ENCODE data around the gene BCAP31.

BCAP31 gene

GRCh38 chrX:153651540-153652079 lies 72.6 kb downstream of the BCAP31 start:
- Histone ChIP-seq H3K4me1 (ENCODE audit: control insufficient read depth, insufficient read depth, low read length) (no peaks in the 10 kb centered on the region), H3K4me3 (ENCODE audit: low read depth, low read length) (no peak overlapping the region), H3K27me3 (ENCODE audit: control insufficient read depth, insufficient read depth, low read length) (peaks cover 29% of the 10 kb centered on the region), H3K36me3 (ENCODE audit: control insufficient read depth, insufficient read depth, low read length) (no peaks in the 10 kb centered on the region), H3K9me3 (ENCODE audit: control insufficient read depth, insufficient read depth, low read length) (peaks cover 21% of the 10 kb centered on the region), H3K27ac (ENCODE audit: low read depth, low read length) (no peak overlapping the region), H3K9ac (ENCODE audit: low read depth, low read length) (no peak overlapping the region)

DNA sequence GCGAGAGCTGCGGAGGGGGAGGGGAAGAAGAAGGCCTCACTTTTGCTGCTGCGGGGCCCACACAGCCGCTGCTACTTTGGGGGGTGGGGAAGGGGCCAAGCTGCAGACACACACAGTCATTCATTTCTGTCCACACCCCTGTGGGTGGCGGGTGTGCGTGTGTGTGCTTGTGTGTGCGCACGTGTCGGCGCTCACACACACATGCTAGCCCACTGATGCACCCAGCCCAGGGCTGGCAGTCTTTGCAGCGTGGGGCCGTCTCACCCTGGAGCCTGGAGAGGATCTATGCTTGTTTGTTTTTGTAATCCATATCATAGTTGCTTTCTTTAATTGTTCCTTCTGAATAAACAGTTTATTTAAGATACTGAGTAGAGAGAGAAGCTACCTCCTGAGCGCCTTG lies 73.2 kb downstream of the BCAP31 start:
- Histone ChIP-seq H3K4me3 (ENCODE audit: low read depth, low read length) (no peak overlapping the region), H3K27ac (ENCODE audit: low read depth, low read length) (no peak overlapping the region), H3K9ac (ENCODE audit: low read depth, low read length) (no peak overlapping the region), H3K36me3 (ENCODE audit: control insufficient read depth, insufficient read depth, low read length) (no peaks in the 10 kb centered on the region), H3K9me3 (ENCODE audit: control insufficient read depth, insufficient read depth, low read length) (peaks cover 24% of the 10 kb centered on the region), H3K27me3 (ENCODE audit: control insufficient read depth, insufficient read depth, low read length) (peaks cover 35% of the 10 kb centered on the region), H3K4me1 (ENCODE audit: control insufficient read depth, insufficient read depth, low read length) (no peaks in the 10 kb centered on the region)

All from HUES48 (cell line).